Measurements from ENCODE around the gene SUN1. TPM values are rescaled to one million over a fixed set of nuclear protein-coding genes. Genes with fewer than 3 reads are reported as not detected.

SUN1 gene
- total and polyA plus RNA-seq, 2 donors (not counting 3 experiments of a cell fraction or from before 2014, with no cell fraction given): 158 to 410 TPM

DNA sequence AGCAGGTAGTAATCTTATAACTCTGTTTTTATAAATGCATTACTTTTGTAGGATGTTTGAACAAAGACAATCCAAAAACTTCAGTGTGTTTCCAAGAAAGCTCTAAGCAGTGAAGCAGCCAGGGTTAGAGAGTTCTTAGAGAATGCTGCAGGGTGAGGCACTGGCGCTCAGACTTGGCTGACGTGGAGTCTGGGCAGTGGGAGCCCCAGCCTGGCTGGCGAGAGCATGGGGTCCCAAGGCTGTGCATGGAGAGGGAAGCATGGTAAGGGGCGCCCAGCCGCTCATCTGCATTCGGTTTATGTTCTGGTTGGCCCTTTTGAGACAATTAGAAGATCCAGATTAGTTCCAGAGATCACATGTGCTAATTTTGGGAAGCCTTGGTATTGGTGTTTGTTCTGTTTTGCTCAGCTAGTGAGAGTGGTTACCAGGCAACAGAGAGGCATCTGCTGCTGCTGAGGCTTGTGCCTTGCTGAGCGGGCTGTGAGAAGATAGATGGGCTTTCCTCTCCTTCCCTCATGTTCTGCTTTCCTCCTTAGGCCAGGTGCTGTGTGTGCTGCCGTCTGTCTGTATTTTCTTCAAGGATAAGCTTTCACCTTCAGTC lies 10.3 kb downstream of the SUN1 start:
- FAIRE-seq (no peak), DNase-seq (ENCODE audit: low read depth, low spot score) (no peak)
- Histone ChIP-seq H3K79me2 (ENCODE audit: control insufficient read depth, insufficient read depth, low read length) (peaks cover 3% of the 10 kb centered on the region), H3K4me1 (ENCODE audit: control insufficient read depth, extremely low read depth, insufficient read depth, low read length) (no peaks in the 10 kb centered on the region), H3K9me1 (replicated peaks; ENCODE audit: control insufficient read depth, extremely low read depth, insufficient read depth, low read length) (no peaks in the 10 kb centered on the region), H3K4me2 (ENCODE audit: insufficient read depth, low read length) (no peak overlapping the region), H3K4me3 (replicated peaks in 1 of 3; ENCODE audit: insufficient read depth in 1 of 3, low read depth in 1 of 3, low read length in 3 of 3) (no peak overlapping the region), H3K9ac (replicated peaks; ENCODE audit: extremely low read depth, insufficient read depth, low read length) (no peak overlapping the region), H3K36me3 (ENCODE audit: control insufficient read depth in 2 of 2, extremely low read depth in 1 of 2, insufficient read depth in 2 of 2, low read length in 2 of 2) (peaks cover 9 to 33% of the 10 kb centered on the region in 2 experiments), H4K20me1 (replicated peaks; ENCODE audit: control insufficient read depth, extremely low read depth, insufficient read depth, low read length) (no peaks in the 10 kb centered on the region), H3K27me3 (ENCODE audit: control insufficient read depth in 2 of 2, insufficient read depth in 2 of 2, low read length in 2 of 2) (no peaks in the 10 kb centered on the region), H2AFZ (ENCODE audit: low read depth, low read length) (no peak overlapping the region), H3K27ac (ENCODE audit: insufficient read depth, low read depth, low read length) (no peak overlapping the region), H3K9me3 (replicated peaks; ENCODE audit: control insufficient read depth, insufficient read depth, low read length) (no peaks in the 10 kb centered on the region)
- POLR2A ChIA-PET: no interaction called here
- no TSS peak for BruUV-seq (replicated peaks)
- CTCF ChIA-PET: interaction anchor here (1.2 to 1.9 kb wide), 2 partner anchors 31 to 55 kb away, joined by 3 to 8 read pairs; no protein-coding TSS in a partner anchor
- dilution Hi-C loops (cut with MboI; ENCODE audit: extremely low pct_ligation_motif_present, low sequenced_read_pairs): no loop called here
- intact Hi-C loops (cut with micrococcal nuclease): no loop called here
- TF ChIP-seq, protein P1, sequence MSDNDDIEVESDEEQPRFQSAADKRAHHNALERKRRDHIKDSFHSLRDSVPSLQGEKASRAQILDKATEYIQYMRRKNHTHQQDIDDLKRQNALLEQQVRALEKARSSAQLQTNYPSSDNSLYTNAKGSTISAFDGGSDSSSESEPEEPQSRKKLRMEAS (IDR thresholded peaks at IDR 0.05; ENCODE audit: insufficient read depth, insufficient read length): no peak
- TF ChIP-seq FOS (IDR thresholded peaks at IDR 0.05; ENCODE audit: borderline replicate concordance, insufficient read depth, low read length): no peak
- TF ChIP-seq POLR2AphosphoS5 (IDR thresholded peaks at IDR 0.05; ENCODE audit: insufficient read depth, low read depth, low read length): no peak
- TF ChIP-seq POLR2A (IDR thresholded peaks at IDR 0.05; ENCODE audit: low read depth, low read length): no peak
- TF ChIP-seq GATA2 (IDR thresholded peaks at IDR 0.05; ENCODE audit: insufficient read depth, insufficient read length, low read depth, low read length): no peak
- TF ChIP-seq EZH2 (IDR thresholded peaks at IDR 0.05; ENCODE audit: borderline replicate concordance, low read depth, low read length, severe bottlenecking): no peak
- no peak for TF ChIP-seq MYC (IDR thresholded peaks at IDR 0.05; ENCODE audit: low read depth, low read length)
- TF ChIP-seq, protein P2, sequence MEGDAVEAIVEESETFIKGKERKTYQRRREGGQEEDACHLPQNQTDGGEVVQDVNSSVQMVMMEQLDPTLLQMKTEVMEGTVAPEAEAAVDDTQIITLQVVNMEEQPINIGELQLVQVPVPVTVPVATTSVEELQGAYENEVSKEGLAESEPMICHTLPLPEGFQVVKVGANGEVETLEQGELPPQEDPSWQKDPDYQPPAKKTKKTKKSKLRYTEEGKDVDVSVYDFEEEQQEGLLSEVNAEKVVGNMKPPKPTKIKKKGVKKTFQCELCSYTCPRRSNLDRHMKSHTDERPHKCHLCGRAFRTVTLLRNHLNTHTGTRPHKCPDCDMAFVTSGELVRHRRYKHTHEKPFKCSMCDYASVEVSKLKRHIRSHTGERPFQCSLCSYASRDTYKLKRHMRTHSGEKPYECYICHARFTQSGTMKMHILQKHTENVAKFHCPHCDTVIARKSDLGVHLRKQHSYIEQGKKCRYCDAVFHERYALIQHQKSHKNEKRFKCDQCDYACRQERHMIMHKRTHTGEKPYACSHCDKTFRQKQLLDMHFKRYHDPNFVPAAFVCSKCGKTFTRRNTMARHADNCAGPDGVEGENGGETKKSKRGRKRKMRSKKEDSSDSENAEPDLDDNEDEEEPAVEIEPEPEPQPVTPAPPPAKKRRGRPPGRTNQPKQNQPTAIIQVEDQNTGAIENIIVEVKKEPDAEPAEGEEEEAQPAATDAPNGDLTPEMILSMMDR (IDR thresholded peaks at IDR 0.05; ENCODE audit: extremely low read depth in 1 of 2, insufficient read depth in 1 of 2, low read depth in 1 of 2, low read length in 2 of 2): no peak
- no peak for TF ChIP-seq JUN (IDR thresholded peaks at IDR 0.05; ENCODE audit: borderline replicate concordance, insufficient read depth, insufficient read length, low read depth)

All from endothelial cell of umbilical vein (primary cell).